Upper lobe of left lung (tissue), 6 donors: Measurements from ENCODE around the gene TMEM109. TPM values are rescaled to one million over a fixed set of nuclear protein-coding genes. Genes with fewer than 3 reads are reported as not detected.

Source experiments
- ATAC-seq, 2 donors: fragments of 200-7000 bp; cut with Tn5 transposase; one replicate each; pipeline ENCODE4 v1.9.1; 2022; ENCODE audit warnings: mild to moderate bottlenecking in 2 of 2, moderate library complexity in 2 of 2; ENCODE audit not compliant: low FRiP score in 2 of 2
- DNase-seq, 2 donors: peaks; one replicate each; pipeline ENCODE4 v3.0.0-alpha.2; 2019 to 2020
- H3K27ac ChIP-seq, 4 donors: fragments of 200-600 bp; sonication (generic); one replicate each; pipeline ENCODE4 v1.5.1; 2016 to 2019
- H3K27me3 ChIP-seq, 4 donors: fragments of 200-600 bp; sonication (generic); one replicate each; pipeline ENCODE4 v1.5.1; 2017 to 2019
- H3K36me3 ChIP-seq, 4 donors: fragments of 200-600 bp; sonication (generic); one replicate each; pipeline ENCODE4 v1.5.1; 2016 to 2019
- H3K4me1 ChIP-seq, 4 donors: fragments of 200-600 bp; sonication (generic); one replicate each; pipeline ENCODE4 v1.5.1; 2018 to 2019
- H3K4me3 ChIP-seq, 4 donors: fragments of 200-600 bp; sonication (generic); one replicate each; pipeline ENCODE4 v1.5.1; 2017 to 2019; ENCODE audit warnings: mild to moderate bottlenecking in 2 of 4, moderate library complexity in 1 of 4
- H3K9me3 ChIP-seq, 4 donors: fragments of 200-600 bp; sonication (generic); one replicate each; pipeline ENCODE4 v1.5.1; 2018 to 2019
- EP300 ChIP-seq, 4 donors: sonication (generic); formaldehyde crosslinking; IDR thresholded peaks; one replicate each; pipeline ENCODE4 v1.5.1; 2017; ENCODE audit warnings: antibody characterized with exemption in 4 of 4, control low read depth in 2 of 4
- POLR2A ChIP-seq, 4 donors: fragments of 450-650 bp; IDR thresholded peaks; one replicate each; pipeline ENCODE4 v1.5.1; 2016 to 2017; ENCODE audit warnings: antibody characterized with exemption in 4 of 4, mild to moderate bottlenecking in 2 of 4
- POLR2AphosphoS5 ChIP-seq, 2 donors: sonication (generic); formaldehyde crosslinking; IDR thresholded peaks; one replicate each; pipeline ENCODE4 v1.5.1; 2017; ENCODE audit warnings: antibody characterized with exemption in 2 of 2
- WGBS, 2 donors: methylation state at CpG; one replicate each; pipeline ENCODE4 v1.1.5; 2017 to 2018; 5-methylcytosine and 5-hydroxymethylcytosine counted together
- total RNA-seq, 6 donors: library from RNA; depleted of rRNA in 4 of 6; stranded (reverse); fragments of >200 nt in 4 of 6; gene quantifications; one replicate each; pipeline versions ENCODE4 v1.1.0 to v1.2.1, GENCODE V29; 2016 to 2021
- TF ChIP-seq, protein P1 (sequence below), 6 experiments: fragments of 450-650 bp in 4 of 6; fragments of 200-600 bp in 2 of 6; sonication (generic) in 2 of 6; IDR thresholded peaks; one replicate each; pipeline ENCODE4 v1.5.1; 2016 to 2019; ENCODE audit warnings: antibody characterized with exemption in 6 of 6
- donor health status: DM: no; HTN: no; CAD: no; lungs with moderate emphysema.
- donor health status: DM: no; HTN: yes; CAD: no; lungs with severe emphysema.

Gene TMEM109
- total RNA-seq, 6 donors from 2014 or later = 27.2 to 153 (median 129) TPM

DNA sequence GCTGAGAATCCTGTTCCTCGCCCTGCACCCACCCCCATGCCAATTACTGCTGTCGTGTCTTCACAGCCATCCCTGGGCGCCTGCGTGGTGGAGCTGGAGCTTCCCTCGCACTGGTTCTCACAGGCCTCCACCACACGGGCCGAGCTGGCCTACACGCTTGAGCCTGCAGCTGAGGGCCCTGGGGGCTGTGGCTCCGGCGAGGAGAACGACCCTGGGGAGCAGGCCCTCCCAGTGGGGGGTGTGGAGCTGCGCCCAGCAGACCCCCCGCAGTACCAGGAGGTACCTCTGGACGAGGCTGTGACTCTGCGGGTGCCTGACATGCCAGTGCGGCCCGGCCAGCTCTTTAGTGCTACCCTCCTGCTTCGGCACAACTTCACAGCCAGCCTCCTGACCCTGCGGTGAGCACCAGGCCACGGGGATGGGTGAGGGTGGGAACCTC is 14.6 kb downstream of the TMEM109 start:
- TF ChIP-seq POLR2AphosphoS5 (IDR thresholded peaks at IDR 0.05) (no peak), POLR2A (IDR thresholded peaks at IDR 0.05) (no peak), EP300 (IDR thresholded peaks at IDR 0.05) (no peak)
- TF ChIP-seq, protein P1, sequence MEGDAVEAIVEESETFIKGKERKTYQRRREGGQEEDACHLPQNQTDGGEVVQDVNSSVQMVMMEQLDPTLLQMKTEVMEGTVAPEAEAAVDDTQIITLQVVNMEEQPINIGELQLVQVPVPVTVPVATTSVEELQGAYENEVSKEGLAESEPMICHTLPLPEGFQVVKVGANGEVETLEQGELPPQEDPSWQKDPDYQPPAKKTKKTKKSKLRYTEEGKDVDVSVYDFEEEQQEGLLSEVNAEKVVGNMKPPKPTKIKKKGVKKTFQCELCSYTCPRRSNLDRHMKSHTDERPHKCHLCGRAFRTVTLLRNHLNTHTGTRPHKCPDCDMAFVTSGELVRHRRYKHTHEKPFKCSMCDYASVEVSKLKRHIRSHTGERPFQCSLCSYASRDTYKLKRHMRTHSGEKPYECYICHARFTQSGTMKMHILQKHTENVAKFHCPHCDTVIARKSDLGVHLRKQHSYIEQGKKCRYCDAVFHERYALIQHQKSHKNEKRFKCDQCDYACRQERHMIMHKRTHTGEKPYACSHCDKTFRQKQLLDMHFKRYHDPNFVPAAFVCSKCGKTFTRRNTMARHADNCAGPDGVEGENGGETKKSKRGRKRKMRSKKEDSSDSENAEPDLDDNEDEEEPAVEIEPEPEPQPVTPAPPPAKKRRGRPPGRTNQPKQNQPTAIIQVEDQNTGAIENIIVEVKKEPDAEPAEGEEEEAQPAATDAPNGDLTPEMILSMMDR (IDR thresholded peaks at IDR 0.05) = no peak
- 94 to 95% methylated on average over 10 to 18 of the region's 20 CpGs for WGBS, 2 donors
- Histone ChIP-seq H3K27ac (no peak overlapping the region), H3K9me3 (no peaks in the 10 kb centered on the region), H3K4me1 (peaks cover 12 to 25% (median 19%) of the 10 kb centered on the region in 4 donors), H3K36me3 (no peaks in the 10 kb centered on the region), H3K27me3 (peaks cover 2 to 10% (median 8%) of the 10 kb centered on the region in 4 donors), H3K4me3 (no peak overlapping the region)
- DNase-seq (peak in 1 of 2 donors; percentile 77), ATAC-seq (no peak)

DNA sequence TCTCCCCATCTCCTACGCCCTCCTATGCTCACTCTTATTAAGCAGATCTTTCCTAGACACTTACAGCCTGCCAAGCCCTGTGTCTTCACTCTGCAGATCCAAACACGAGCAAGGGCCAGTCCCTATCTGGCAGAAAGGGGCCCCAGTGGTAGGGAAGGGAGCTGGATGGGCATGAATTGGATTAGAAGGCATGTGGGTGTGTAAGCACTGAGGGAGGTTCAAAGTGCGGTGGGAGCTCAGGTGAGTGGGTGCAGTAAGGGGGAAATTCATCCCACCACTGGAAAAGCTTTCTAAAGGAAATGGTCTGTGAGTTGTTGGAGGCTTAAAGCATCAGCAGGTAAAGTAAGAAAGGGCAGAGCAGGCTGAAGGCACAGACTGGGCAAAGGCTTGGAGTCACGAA is 15.8 kb downstream of the TMEM109 start:
- TF ChIP-seq POLR2A (IDR thresholded peaks at IDR 0.05) (no peak), POLR2AphosphoS5 (IDR thresholded peaks at IDR 0.05) (no peak), EP300 (IDR thresholded peaks at IDR 0.05) (no peak)
- TF ChIP-seq, protein P1 (IDR thresholded peaks at IDR 0.05) = no peak
- 83% methylated on average over 4 of the region's 4 CpGs for WGBS, 2 donors
- Histone ChIP-seq H3K27ac (no peak overlapping the region), H3K27me3 (peaks cover under 1 to 5% (median 2%) of the 10 kb centered on the region in 4 donors), H3K36me3 (no peaks in the 10 kb centered on the region), H3K4me3 (no peak overlapping the region), H3K9me3 (no peaks in the 10 kb centered on the region), H3K4me1 (peaks cover 6 to 13% (median 10%) of the 10 kb centered on the region in 4 donors)
- DNase-seq (no peak), ATAC-seq (no peak)

DNA sequence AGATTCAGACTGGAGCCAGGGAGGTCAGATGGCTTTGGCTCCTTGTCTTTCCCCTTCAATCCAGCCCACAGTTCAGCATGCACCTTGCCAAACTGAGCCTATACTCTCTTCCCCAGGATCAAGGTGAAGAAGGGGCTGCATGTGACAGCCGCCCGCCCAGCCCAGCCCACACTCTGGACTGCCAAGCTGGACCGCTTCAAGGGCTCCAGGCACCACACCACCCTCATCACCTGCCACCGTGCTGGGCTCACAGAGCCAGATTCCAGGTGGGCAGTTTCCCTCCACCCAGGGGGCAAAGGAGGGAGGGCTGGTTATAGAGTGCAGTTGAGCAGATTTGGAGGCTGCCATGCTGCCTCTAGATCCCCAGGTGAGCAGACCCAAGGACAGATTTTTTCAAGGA is 16.4 kb downstream of the TMEM109 start:
- WGBS, 2 donors = 100% methylated on average over 4 of the region's 4 CpGs; no CpG with 5 or more reads in 1 of the 2 donors
- Histone ChIP-seq H3K9me3 (no peaks in the 10 kb centered on the region), H3K27ac (no peak overlapping the region), H3K27me3 (no peaks in the 10 kb centered on the region), H3K36me3 (no peaks in the 10 kb centered on the region), H3K4me1 (peaks cover 0 to 8% (median 3%) of the 10 kb centered on the region in 4 donors), H3K4me3 (no peak overlapping the region)
- no peak for ATAC-seq
- TF ChIP-seq EP300 (IDR thresholded peaks at IDR 0.05) = no peak
- TF ChIP-seq, protein P1 (IDR thresholded peaks at IDR 0.05) = no peak
- TF ChIP-seq POLR2A (IDR thresholded peaks at IDR 0.05) = no peak
- no peak for TF ChIP-seq POLR2AphosphoS5 (IDR thresholded peaks at IDR 0.05)
- DNase-seq = peak in 1 of 2 donors; percentile 51

DNA sequence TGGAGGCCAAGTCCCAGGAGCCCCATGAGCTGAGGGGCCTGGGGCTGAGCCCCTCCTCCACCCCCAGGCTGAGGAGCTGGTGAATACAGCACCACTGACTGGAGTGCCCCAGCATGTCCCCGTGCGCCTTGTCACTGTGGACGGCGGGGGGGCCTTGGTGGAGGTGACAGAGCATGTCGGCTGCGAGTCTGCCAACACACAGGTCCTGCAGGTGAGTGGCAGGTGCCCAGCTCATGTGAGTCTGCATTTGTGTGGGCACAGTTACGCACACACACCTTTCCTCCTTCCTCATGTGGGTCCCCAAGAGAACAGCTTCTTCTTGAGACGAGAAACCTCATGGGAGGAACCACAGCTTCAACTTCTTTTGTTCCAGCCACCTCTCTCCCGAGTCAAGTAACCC is 18.0 kb downstream of the TMEM109 start:
- H3K36me3 ChIP-seq = peaks cover 0 to 5% (median 4%) of the 10 kb centered on the region in 4 donors
- WGBS, 2 donors = 82 to 94% methylated on average over 5 to 9 of the region's 9 CpGs
- H3K27ac ChIP-seq = no peak overlapping the region
- H3K4me1 ChIP-seq = peaks cover 7 to 17% (median 9%) of the 10 kb centered on the region in 4 donors
- no peaks in the 10 kb centered on the region for H3K27me3 ChIP-seq
- H3K9me3 ChIP-seq = no peaks in the 10 kb centered on the region
- TF ChIP-seq, protein P1 (IDR thresholded peaks at IDR 0.05) = no peak
- no peak overlapping the region for H3K4me3 ChIP-seq
- no peak for ATAC-seq
- DNase-seq = peak in 1 of 2 donors; percentile 75
